NCI-H128 (cell line): Measurements from ENCODE around the gene AFAP1.
"Not testable (repeated sequence)": the region's sequence is repeated elsewhere in the genome, so short reads cannot be mapped to it uniquely, and the experiment has no call there.

Source experiments
- DNase-seq: peaks from one replicate; lab custom pipeline; 2025; ENCODE audit not compliant: unreplicated experiment; lab: John Stamatoyannopoulos, UW

AFAP1 gene

DNA sequence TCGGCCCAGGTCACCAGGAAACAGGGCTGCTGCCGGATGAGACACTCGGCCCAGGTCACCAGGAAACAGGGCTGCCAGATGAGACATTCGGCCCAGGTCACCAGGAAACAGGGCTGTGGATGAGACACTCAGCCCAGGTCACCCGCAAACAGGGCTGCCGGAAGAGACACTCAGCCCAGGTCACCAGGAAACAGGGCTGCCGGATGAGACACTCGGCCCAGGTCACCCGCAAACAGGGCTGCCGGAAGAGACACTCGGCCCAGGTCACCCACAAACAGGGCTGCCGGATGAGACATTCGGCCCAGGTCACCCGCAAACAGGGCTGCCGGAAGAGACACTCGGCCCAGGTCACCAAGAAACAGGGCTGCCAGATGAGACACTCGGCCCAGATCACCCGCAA lies 21.5 kb downstream of the AFAP1 start:
- DNase-seq, result not testable (repeated sequence)

- DNase-seq, result no peak
Measured at GRCh38 chr4:7917669-7918068, 22.0 kb downstream of the AFAP1 start.

DNA sequence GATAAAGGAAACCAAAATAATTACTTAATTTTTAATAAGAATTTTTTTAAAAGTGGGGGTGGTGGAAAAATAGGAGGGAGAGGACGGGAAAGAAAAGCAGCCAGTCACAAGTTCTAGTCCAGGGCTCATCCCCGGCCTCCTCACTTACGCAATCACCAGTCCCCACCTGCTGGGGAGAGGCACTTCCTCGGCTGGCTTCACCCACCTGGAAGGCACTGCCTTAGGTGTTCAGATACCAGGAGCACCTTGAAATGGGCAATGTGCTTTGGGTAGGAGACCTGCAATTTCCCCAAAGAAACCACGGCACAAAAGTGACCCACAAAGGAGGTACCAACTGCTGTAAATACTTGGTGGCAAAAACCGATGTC lies 23.8 kb downstream of the AFAP1 start:
- DNase-seq, result no peak

DNA sequence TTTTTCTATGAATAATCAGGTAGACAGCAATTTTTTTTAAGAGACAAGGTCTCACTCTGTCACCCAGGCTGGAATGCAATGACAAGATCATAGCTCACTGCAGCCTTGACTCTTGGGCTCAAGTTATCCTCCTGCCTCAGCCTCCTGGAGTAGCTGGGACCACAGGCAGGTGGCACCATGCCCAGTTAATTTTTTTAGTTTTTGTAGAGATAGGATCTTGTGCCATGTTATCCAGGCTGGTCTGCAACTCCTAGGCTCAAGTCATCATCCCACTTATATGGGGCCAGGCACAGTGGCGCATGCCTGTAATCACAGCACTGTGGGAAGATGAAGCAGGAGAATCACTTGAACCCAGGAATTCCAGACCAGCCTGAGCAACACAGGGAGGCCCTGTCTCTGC lies 26.8 kb downstream of the AFAP1 start:
- DNase-seq, result no peak

DNA sequence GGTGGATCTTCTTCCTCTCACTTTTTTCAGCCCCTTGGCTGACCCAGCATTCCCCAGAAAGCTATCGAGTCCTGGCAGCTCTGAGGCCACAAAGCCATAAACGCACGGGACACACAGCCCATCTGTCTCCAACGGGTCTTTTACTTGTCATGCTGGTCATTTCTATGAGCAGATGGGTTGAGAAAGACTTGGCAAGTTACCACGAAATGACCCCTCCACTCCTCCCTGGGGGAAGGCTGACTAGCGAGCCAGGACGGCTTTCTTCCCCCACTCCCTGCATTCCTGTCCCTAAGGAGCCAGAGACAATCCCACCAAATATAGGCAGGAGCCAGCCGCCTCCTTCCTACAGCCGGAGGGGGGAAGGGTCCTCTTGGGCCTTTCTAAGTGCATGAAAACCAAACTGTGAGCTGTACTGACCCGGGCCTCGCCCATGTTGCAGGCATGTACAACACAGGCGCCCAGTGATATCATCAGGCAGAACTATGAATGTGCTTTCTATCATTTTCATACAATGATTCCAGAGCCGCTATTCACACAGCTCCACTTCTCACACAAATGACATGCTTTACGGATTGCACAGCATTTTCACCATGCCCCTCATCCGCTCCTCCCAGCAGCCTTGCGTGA lies 28.6 kb downstream of the AFAP1 start:
- DNase-seq, result no peak

DNA sequence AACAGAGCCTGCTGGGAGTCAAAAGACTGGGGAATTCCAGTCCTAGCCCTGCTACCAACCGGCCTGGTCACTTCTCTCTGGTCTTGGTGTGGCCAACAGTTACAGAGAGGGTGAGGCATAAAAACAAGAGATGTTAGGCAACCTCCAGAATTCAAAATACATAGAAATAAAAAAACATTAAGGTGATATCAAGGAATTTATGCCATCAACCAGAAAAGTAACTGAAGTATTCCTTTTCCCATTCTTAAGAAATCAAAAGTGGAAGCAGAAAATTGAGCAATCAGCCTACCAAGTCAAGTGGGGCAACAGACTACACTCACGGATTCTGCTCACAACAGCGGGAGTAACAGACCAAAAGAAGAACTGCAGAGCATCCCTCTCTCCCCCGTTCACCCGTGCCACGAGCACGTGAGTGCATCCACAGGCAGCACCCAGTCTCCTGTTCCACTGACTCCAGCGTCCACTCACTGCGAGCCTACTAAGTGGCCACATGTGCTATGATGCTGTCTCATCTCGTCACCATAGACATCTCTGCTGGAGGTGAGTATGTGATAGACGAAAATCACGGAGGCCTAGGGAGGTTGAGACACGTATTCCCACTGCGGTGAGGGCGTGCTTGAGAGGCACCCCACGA lies 29.3 kb downstream of the AFAP1 start:
- DNase-seq, result no peak

GRCh38 chr4:7909463-7910262 lies 30.0 kb downstream of the AFAP1 start:
- no peak for DNase-seq

- no peak for DNase-seq
Measured at GRCh38 chr4:7908668-7909067, 31.0 kb downstream of the AFAP1 start.

DNA sequence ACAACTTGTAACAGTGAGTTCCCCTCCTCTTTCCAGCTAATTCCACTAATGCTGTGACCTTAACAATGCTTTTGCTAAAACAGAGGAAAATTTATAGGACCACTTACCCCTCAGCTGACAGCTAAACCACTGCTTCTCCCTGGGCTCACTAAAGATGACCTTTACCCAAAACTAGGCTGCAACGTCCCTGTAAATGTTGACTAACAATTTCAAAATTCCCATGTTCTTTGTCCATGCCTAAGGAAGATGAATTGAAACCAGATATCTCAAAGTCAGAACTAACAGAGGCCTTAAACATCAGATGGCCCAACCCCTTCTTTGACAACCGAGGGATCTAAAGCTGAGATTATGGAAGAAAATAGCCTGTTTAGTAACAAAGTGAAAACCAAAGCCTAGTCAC lies 32.5 kb downstream of the AFAP1 start:
- no peak for DNase-seq

GRCh38 chr4:7906171-7906701 lies 33.4 kb downstream of the AFAP1 start:
- no peak for DNase-seq

GRCh38 chr4:7904952-7905915 lies 34.4 kb downstream of the AFAP1 start:
- no peak for DNase-seq

GRCh38 chr4:7903791-7904516 lies 35.7 kb downstream of the AFAP1 start:
- DNase-seq, result no peak

DNA sequence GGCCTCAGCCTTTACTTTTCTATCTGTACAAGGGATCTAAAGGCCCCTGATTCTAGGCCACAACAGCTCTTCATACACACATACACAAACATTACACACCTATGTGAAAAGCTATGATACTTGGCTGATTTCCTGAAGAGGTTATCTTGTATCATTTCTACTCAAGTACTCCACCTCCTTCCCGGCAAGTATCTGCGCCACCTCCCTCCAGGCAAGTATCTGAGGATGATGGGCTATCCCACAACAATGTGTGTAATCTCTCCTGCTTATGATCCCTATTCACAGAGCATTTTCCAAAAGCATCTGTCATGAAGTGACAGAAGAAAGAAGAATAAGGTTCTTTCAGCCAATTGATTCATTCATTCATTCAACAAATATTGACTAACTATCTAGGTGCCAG lies 36.8 kb downstream of the AFAP1 start:
- DNase-seq, result no peak

GRCh38 chr4:7902101-7902553 lies 37.5 kb downstream of the AFAP1 start:
- no peak for DNase-seq

DNA sequence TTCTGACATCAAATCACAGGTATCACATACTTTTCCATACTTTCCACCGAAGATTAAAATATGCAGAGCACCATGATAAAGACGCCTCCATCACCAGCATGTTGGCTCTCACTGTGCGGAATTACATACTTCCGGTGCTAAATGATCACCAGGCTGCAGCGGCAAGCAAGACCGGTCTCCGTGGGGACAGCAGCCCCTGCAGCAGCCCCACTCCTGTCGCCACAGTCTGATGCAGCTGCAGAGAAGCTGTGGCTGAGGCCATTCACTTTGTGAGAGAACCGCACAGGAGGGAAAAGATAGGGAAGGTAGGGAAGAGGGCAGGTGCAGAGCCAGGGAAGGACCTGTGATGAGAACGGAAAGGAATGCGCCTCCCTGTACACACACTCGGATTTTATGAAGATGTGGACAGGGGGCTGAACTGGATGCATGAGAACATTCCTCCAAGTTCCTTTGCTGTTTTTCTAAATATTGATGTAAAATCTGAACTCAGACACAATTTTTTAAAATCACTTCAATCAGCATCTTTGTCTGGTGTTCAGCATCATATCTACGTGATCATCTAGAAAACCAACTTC lies 38.3 kb downstream of the AFAP1 start:
- no peak for DNase-seq

GRCh38 chr4:7900334-7900909 lies 39.2 kb downstream of the AFAP1 start:
- DNase-seq, result no peak

DNA sequence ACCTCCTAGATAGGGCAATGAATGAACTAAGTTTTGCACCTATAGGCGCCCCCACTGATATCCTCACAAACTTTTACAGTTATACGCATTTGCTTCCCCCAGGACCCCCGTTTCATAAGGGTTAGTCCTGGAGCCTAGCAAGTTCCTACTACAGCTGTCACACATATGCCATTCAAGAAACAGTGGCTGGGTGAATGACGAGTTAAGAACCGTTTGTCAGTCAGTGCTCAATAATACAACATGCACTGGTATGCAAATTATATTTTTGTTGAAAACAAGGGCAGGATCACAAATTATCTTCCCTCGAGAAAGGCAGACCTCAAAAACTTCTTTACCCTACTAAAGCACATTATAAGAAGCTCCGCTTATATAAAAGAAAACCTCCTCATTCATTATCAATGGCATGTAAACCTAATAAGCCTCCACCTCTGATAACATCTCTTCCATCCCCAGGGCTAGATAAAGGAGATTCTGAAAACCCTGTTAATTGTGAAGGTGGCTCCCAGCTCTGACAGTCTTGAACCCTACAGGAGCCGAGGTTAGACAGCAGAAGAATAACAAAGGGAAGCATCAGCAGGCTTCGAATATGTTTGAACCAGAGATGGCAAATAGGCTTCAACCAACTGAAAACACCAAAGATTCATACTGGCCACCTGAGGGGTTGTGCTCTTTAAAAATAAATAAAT lies 40.3 kb downstream of the AFAP1 start:
- no peak for DNase-seq

- DNase-seq, result no peak
Measured at GRCh38 chr4:7898385-7898784, 41.3 kb downstream of the AFAP1 start.

- DNase-seq, result no peak
Measured at GRCh38 chr4:7897811-7898210, 41.9 kb downstream of the AFAP1 start.
